GM12878 (cell line): ENCODE data around the gene RIPK4. TPM values are rescaled to one million over a fixed set of nuclear protein-coding genes. Genes with fewer than 3 reads are reported as not detected.

ENCODE experiments used
- ATAC-seq: fragments of 200-7000 bp; cut with Tn5 transposase; 3 replicates; pipeline ENCODE4 v1.9.1; 2020; ENCODE audit warnings: mild to moderate bottlenecking, moderate library complexity
- BruUV-seq: library from RNA; stranded (reverse); fragments of 400-500 nt; replicated peaks from 2 replicates; lab custom pipeline; 2021; lab: Mats Ljungman, UMichigan
- CTCF ChIA-PET: fragments of 300-600 bp; sonication (Branson Sonifier 250); formaldehyde crosslinking; extraction: SDS; loops from one replicate; lab custom pipeline; 2021; ENCODE audit warnings: inconsistent platforms; lab: Yijun Ruan, JAX
- POLR2A ChIA-PET: fragments of 350-600 bp; formaldehyde crosslinking; extraction: SDS; loops from one replicate; lab custom pipeline; 2021; ENCODE audit warnings: inconsistent platforms; lab: Charles Lee
- RAD21 ChIA-PET: fragments of 300-600 bp; sonication (Branson Sonifier 250); formaldehyde crosslinking; loops from one replicate; lab custom pipeline; 2023; ENCODE audit warnings: antibody characterized with exemption; ENCODE audit not compliant: unreplicated experiment; lab: Charles Lee
- SMC1A ChIA-PET: fragments of 300-600 bp; sonication (Branson Sonifier 250); formaldehyde crosslinking; loops from one replicate; lab custom pipeline; 2023; ENCODE audit not compliant: unreplicated experiment, uncharacterized antibody; lab: Charles Lee
- DNase-seq: peaks from one replicate; pipeline ENCODE4 v3.0.0-alpha.2; 2011; ENCODE audit warnings: low read depth, low spot score
- FAIRE-seq: peaks from 3 replicates; lab custom pipeline; 2011; peaks lifted over from hg19 to GRCh38; lab: Jason Lieb, UNC
- H2AFZ ChIP-seq: 2 replicates; pipeline ENCODE4 v1.6.0; 2011; ENCODE audit warnings: low read depth, low read length, control low read depth; ENCODE audit not compliant: control insufficient read depth
- H3K27ac ChIP-seq: 2 replicates; pipeline ENCODE4 v1.5.1; 2011; ENCODE audit warnings: control low read depth; ENCODE audit not compliant: control insufficient read depth, insufficient read depth
- H3K27me3 ChIP-seq, 2 experiments: replicated peaks in 1 of 2; 2 replicates each; pipeline versions ENCODE4 v1.6.0 to v1.6.1; 2011; ENCODE audit warnings: low read length in 1 of 2; ENCODE audit not compliant: control insufficient read depth in 2 of 2, insufficient read depth in 2 of 2
- H3K36me3 ChIP-seq, 2 experiments: 2 replicates each; pipeline ENCODE4 v1.5.1; 2011; ENCODE audit warnings: low read length in 1 of 2; ENCODE audit not compliant: control insufficient read depth in 2 of 2, insufficient read depth in 2 of 2
- H3K4me1 ChIP-seq: 2 replicates; pipeline ENCODE4 v1.6.1; 2011; ENCODE audit warnings: mild to moderate bottlenecking, low read length, moderate library complexity, mixed read lengths; ENCODE audit not compliant: control insufficient read depth, insufficient read depth
- H3K4me2 ChIP-seq: 2 replicates; pipeline ENCODE4 v1.6.0; 2011; ENCODE audit warnings: control low read depth; ENCODE audit not compliant: control insufficient read depth, insufficient read depth
- H3K4me3 ChIP-seq: fragments of 200-600 bp; sonication (generic); 2 replicates; pipeline ENCODE4 v1.5.1; 2016
- H3K79me2 ChIP-seq: 2 replicates; pipeline ENCODE4 v1.6.0; 2011; ENCODE audit warnings: low read length; ENCODE audit not compliant: control insufficient read depth, insufficient read depth
- H3K9ac ChIP-seq: 2 replicates; pipeline ENCODE4 v1.8.0; 2011; ENCODE audit warnings: low read length, control low read depth, mixed read lengths; ENCODE audit not compliant: control insufficient read depth, insufficient read depth
- H3K9me3 ChIP-seq: replicated peaks from 3 replicates; pipeline ENCODE4 v1.5.1; 2011; ENCODE audit warnings: mild to moderate bottlenecking, low read length; ENCODE audit not compliant: control insufficient read depth, insufficient read depth
- H4K20me1 ChIP-seq: 2 replicates; pipeline ENCODE4 v1.6.0; 2011; ENCODE audit not compliant: control insufficient read depth, insufficient read depth
- ASH2L ChIP-seq: fragments of 300-600, 200-600 bp; sonication (generic); IDR thresholded peaks from 2 replicates; pipeline ENCODE4 v1.6.1; 2017; ENCODE audit warnings: low read depth, mild to moderate bottlenecking, borderline replicate concordance
- CEBPZ ChIP-seq: fragments of 150-350 bp; IDR thresholded peaks from 2 replicates; pipeline ENCODE4 v1.6.1; 2016; ENCODE audit warnings: low read depth, low read length
- CHD1 ChIP-seq: IDR thresholded peaks from 2 replicates; pipeline ENCODE4 v1.6.1; 2012; ENCODE audit warnings: low read depth, low read length, improper control_type of control experiment
- CHD4 ChIP-seq: fragments of 200-600 bp; sonication (generic); IDR thresholded peaks from 2 replicates; pipeline ENCODE4 v1.6.1; 2016; ENCODE audit warnings: mild to moderate bottlenecking
- NBN ChIP-seq: fragments of 450-650 bp; IDR thresholded peaks from 2 replicates; pipeline ENCODE4 v1.6.1; 2016
- NR2C1 ChIP-seq: fragments of 450-650 bp; IDR thresholded peaks from 2 replicates; pipeline ENCODE4 v1.6.1; 2017; ENCODE audit warnings: antibody characterized with exemption, mild to moderate bottlenecking, moderate library complexity
- RAD21 ChIP-seq: IDR thresholded peaks from 2 replicates; pipeline ENCODE4 v1.6.1; 2011; ENCODE audit warnings: mild to moderate bottlenecking, low read depth, low read length, moderate library complexity; ENCODE audit not compliant: insufficient read depth
- RBBP5 ChIP-seq: fragments of 200-600 bp; sonication (generic); conservative IDR thresholded peaks from 2 replicates; pipeline ENCODE4 v1.6.1; 2016
- ZNF217 ChIP-seq: fragments of 450-650 bp; IDR thresholded peaks from 2 replicates; pipeline ENCODE4 v1.6.1; 2017; ENCODE audit warnings: antibody characterized with exemption, mild to moderate bottlenecking
- WGBS: methylation state at CpG from one replicate; pipeline ENCODE4 v1.1.6; 2016; ENCODE audit warnings: low lambda C conversion rate; ENCODE audit not compliant: insufficient replicate concordance, insufficient coverage; ENCODE audit errors: missing lambda C conversion rate; 5-methylcytosine and 5-hydroxymethylcytosine counted together
- in situ Hi-C: fragments of 300-500 bp; cut with MboI; formaldehyde crosslinking; loops from 9 replicates; pipeline ENCODE4 v1.14.3; 2018; ENCODE audit warnings: mixed read lengths
- intact Hi-C: fragments of 100-400 bp; cut with micrococcal nuclease; formaldehyde crosslinking; loops from one replicate; pipeline ENCODE4 v1.14.2; 2022; ENCODE audit not compliant: unreplicated experiment
- polyA plus RNA-seq, 11 experiments: library from polyadenylated mRNA; depleted of rRNA in 4 of 11; unstranded in 6 of 11; stranded (reverse) in 5 of 11; fragments of >200 nt; fragmentation: Nextera tagmentation in 4 of 11; fragmentation: Illumina TruSeq in 1 of 11; extraction: Ambion mirVana in 4 of 11; extraction: Trizol in 1 of 11; gene quantifications; 1 replicate in 1 of 11; 2 replicates in 10 of 11; pipeline versions ENCODE4 v1.2.1 to v1.2.3, GENCODE V29; 2011 to 2016; ENCODE audit warnings: inconsistent platforms in 2 of 11, missing spikeins in 2 of 11, low read depth in 1 of 11
- total RNA-seq, 4 experiments: library from RNA; depleted of rRNA in 3 of 4; stranded (reverse); fragments of >200 nt in 3 of 4; fragmentation: Illumina TruSeq in 1 of 4; extraction: Trizol in 1 of 4; gene quantifications; 2 replicates each; pipeline versions ENCODE4 v1.2.1 to v1.2.3, GENCODE V29; 2013 to 2021
- TF ChIP-seq, protein P1 (sequence below): IDR thresholded peaks from 2 replicates; pipeline ENCODE4 v1.6.1; 2012; ENCODE audit warnings: low read depth, low read length, improper control_type of control experiment

Gene RIPK4
- total and polyA plus RNA-seq, 10 of the 15 experiments (the other 5 are each of a cell fraction or from before 2014, with no cell fraction given), result 0.05 TPM; not detected in 9

GRCh38 chr21:41762753-41763152 is 4.1 kb downstream of the RIPK4 start:
- FAIRE-seq (no peak), ATAC-seq (no peak), DNase-seq (no peak)
- no peak overlapping the region for H3K4me3 ChIP-seq
- no peaks in the 10 kb centered on the region; the same call in 2 of the 3 replicates for H3K9me3 ChIP-seq
- H3K27me3 ChIP-seq, result peaks cover 18 to 26% of the 10 kb centered on the region in 2 experiments
- no peak overlapping the region for H3K4me2 ChIP-seq
- no peaks in the 10 kb centered on the region for H4K20me1 ChIP-seq
- SMC1A ChIA-PET, result no interaction called here
- H3K36me3 ChIP-seq, result no peaks in the 10 kb centered on the region
- no peak for TF ChIP-seq NR2C1
- BruUV-seq, result no TSS peak
- no peak overlapping the region for H2AFZ ChIP-seq
- H3K27ac ChIP-seq, result no peak overlapping the region
- 25% methylated on average over 16 of the region's 16 CpGs for WGBS
- H3K4me1 ChIP-seq, result no peaks in the 10 kb centered on the region
- RAD21 ChIA-PET, result interaction anchor here (1.0 kb wide), 1 partner anchor 113 kb away, joined by 3 read pairs; no protein-coding TSS in a partner anchor
- CTCF ChIA-PET, result interaction anchor here (1.3 kb wide), 1 partner anchor 150 kb away, joined by 3 read pairs; no protein-coding TSS in a partner anchor
- intact Hi-C loops, result no loop called here
- H3K79me2 ChIP-seq, result no peaks in the 10 kb centered on the region
- POLR2A ChIA-PET, result no interaction called here
- H3K9ac ChIP-seq, result no peak overlapping the region
- in situ Hi-C loops, result no loop called here

- Histone ChIP-seq H3K36me3 (no peaks in the 10 kb centered on the region), H3K27ac (no peak overlapping the region), H3K9ac (no peak overlapping the region), H3K4me2 (no peak overlapping the region), H3K27me3 (peaks cover 18 to 25% of the 10 kb centered on the region in 2 experiments), H4K20me1 (no peaks in the 10 kb centered on the region), H3K79me2 (no peaks in the 10 kb centered on the region), H2AFZ (no peak overlapping the region), H3K4me3 (no peak overlapping the region)
- intact Hi-C loops (no loop called here), in situ Hi-C loops (no loop called here)
- SMC1A ChIA-PET, result interaction anchor here (0.7 to 1.0 kb wide), 2 partner anchors 147 to 1116 kb away, joined by 3 read pairs; no protein-coding TSS in a partner anchor
- no peak for ATAC-seq
- WGBS, result 16% methylated on average over 22 of the region's 22 CpGs
- DNase-seq, result no peak
- FAIRE-seq, result no peak
- POLR2A ChIA-PET, result interaction anchor here (1.1 kb wide), 1 partner anchor 12 kb away, joined by 3 read pairs; no protein-coding TSS in a partner anchor
- CTCF ChIA-PET, result interaction anchor here (1.4 kb wide), 1 partner anchor 149 kb away, joined by 7 read pairs; no protein-coding TSS in a partner anchor
- RAD21 ChIA-PET, result interaction anchor here (1.0 kb wide), 1 partner anchor 113 kb away, joined by 3 read pairs; no protein-coding TSS in a partner anchor
- TF ChIP-seq, protein P1, sequence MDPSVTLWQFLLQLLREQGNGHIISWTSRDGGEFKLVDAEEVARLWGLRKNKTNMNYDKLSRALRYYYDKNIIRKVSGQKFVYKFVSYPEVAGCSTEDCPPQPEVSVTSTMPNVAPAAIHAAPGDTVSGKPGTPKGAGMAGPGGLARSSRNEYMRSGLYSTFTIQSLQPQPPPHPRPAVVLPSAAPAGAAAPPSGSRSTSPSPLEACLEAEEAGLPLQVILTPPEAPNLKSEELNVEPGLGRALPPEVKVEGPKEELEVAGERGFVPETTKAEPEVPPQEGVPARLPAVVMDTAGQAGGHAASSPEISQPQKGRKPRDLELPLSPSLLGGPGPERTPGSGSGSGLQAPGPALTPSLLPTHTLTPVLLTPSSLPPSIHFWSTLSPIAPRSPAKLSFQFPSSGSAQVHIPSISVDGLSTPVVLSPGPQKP, result no peak
- TF ChIP-seq RBBP5, result no peak
- TF ChIP-seq NBN, result no peak
- no peak for TF ChIP-seq RAD21
- no peak for TF ChIP-seq ZNF217
- TF ChIP-seq CHD1, result no peak
- no peak for TF ChIP-seq CEBPZ
- no peak for TF ChIP-seq ASH2L
- TF ChIP-seq CHD4, result no peak
- TF ChIP-seq, all 136 proteins: peak for 0
- no TSS peak for BruUV-seq
- Histone ChIP-seq H3K4me1 (no peaks in the 10 kb centered on the region), H3K9me3 (no peaks in the 10 kb centered on the region; the same call in 2 of the 3 replicates)
Measured at GRCh38 chr21:41761934-41762635, 4.8 kb downstream of the RIPK4 start.
